Measurements from ENCODE around the gene SPINT4.

The SPINT4 gene

GRCh38 chr20:45772693-45773092, 50.5 kb downstream of the SPINT4 start:
- no peak for TF ChIP-seq NFIC (IDR thresholded peaks at IDR 0.05)
- TF ChIP-seq EGR1 (IDR thresholded peaks at IDR 0.05), result no peak
- no peak for TF ChIP-seq REST (IDR thresholded peaks at IDR 0.05; ENCODE audit: low read depth)
- TF ChIP-seq TCF12 (IDR thresholded peaks at IDR 0.05; ENCODE audit: low read depth), result no peak
- TF ChIP-seq FOXM1 (IDR thresholded peaks at IDR 0.05; ENCODE audit: borderline replicate concordance, low read depth), result no peak
- TF ChIP-seq USF1 (IDR thresholded peaks at IDR 0.05), result no peak
- no peak for TF ChIP-seq CEBPB (IDR thresholded peaks at IDR 0.05)
- no peak for TF ChIP-seq ZBTB7A (IDR thresholded peaks at IDR 0.05; ENCODE audit: low read depth)
- no peak for TF ChIP-seq YY1 (IDR thresholded peaks at IDR 0.05; ENCODE audit: low read depth)
- TF ChIP-seq CREB1 (IDR thresholded peaks at IDR 0.05; ENCODE audit: low read depth), result no peak
- TF ChIP-seq RAD21 (IDR thresholded peaks at IDR 0.05; ENCODE audit: low read depth), result no peak
- TF ChIP-seq MAX (IDR thresholded peaks at IDR 0.05), result no peak
- no peak for TF ChIP-seq EP300 (IDR thresholded peaks at IDR 0.05; ENCODE audit: borderline replicate concordance)
- no peak for TF ChIP-seq TAF1 (IDR thresholded peaks at IDR 0.05; ENCODE audit: low read depth)

GRCh38 chr20:45774945-45775344, 52.8 kb downstream of the SPINT4 start:
- TF ChIP-seq REST (IDR thresholded peaks at IDR 0.05; ENCODE audit: low read depth) (no peak), NFIC (IDR thresholded peaks at IDR 0.05) (no peak), TAF1 (IDR thresholded peaks at IDR 0.05; ENCODE audit: low read depth) (no peak), CREB1 (IDR thresholded peaks at IDR 0.05; ENCODE audit: low read depth) (no peak), ZBTB7A (IDR thresholded peaks at IDR 0.05; ENCODE audit: low read depth) (no peak), EGR1 (IDR thresholded peaks at IDR 0.05) (no peak), CEBPB (IDR thresholded peaks at IDR 0.05) (no peak), YY1 (IDR thresholded peaks at IDR 0.05; ENCODE audit: low read depth) (no peak), MAX (IDR thresholded peaks at IDR 0.05) (no peak), TCF12 (IDR thresholded peaks at IDR 0.05; ENCODE audit: low read depth) (no peak), RAD21 (IDR thresholded peaks at IDR 0.05; ENCODE audit: low read depth) (no peak), EP300 (IDR thresholded peaks at IDR 0.05; ENCODE audit: borderline replicate concordance) (no peak), TEAD4 (IDR thresholded peaks at IDR 0.05) (no peak), USF1 (IDR thresholded peaks at IDR 0.05) (no peak), FOXM1 (IDR thresholded peaks at IDR 0.05; ENCODE audit: borderline replicate concordance, low read depth) (no peak)

- TF ChIP-seq YY1 (IDR thresholded peaks at IDR 0.05; ENCODE audit: low read depth) (no peak), RAD21 (IDR thresholded peaks at IDR 0.05; ENCODE audit: low read depth) (no peak), CREB1 (IDR thresholded peaks at IDR 0.05; ENCODE audit: low read depth) (no peak), EP300 (IDR thresholded peaks at IDR 0.05; ENCODE audit: borderline replicate concordance) (no peak), REST (IDR thresholded peaks at IDR 0.05; ENCODE audit: low read depth) (no peak), NFIC (IDR thresholded peaks at IDR 0.05) (no peak), USF1 (IDR thresholded peaks at IDR 0.05) (no peak), TAF1 (IDR thresholded peaks at IDR 0.05; ENCODE audit: low read depth) (no peak), EGR1 (IDR thresholded peaks at IDR 0.05) (no peak), TEAD4 (IDR thresholded peaks at IDR 0.05) (no peak), TCF12 (IDR thresholded peaks at IDR 0.05; ENCODE audit: low read depth) (no peak)
These were observed 53.3 kb downstream of the SPINT4 start for GRCh38 chr20:45775411-45775810.

All from Ishikawa (cell line).